ENCODE measurements around the gene PHF13. TPM values are rescaled to one million over a fixed set of nuclear protein-coding genes. Genes with fewer than 3 reads are reported as not detected.
A peak's percentile ranks its signal among the peaks of the same experiment; 100 is the strongest.

Gene PHF13
- total and polyA plus RNA-seq, 9 of the 15 experiments (the other 6 are each of a cell fraction or from before 2014, with no cell fraction given): 1.8 to 36.1 (median 11.7) TPM

GRCh38 chr1:6660415-6661049 lies 47.0 kb downstream of the PHF13 start:
- no peak overlapping the region for H3K9ac ChIP-seq (ENCODE audit: insufficient read depth in 1 of 2, low read depth in 2 of 2, low read length in 2 of 2)
- no peak overlapping the region for H2AFZ ChIP-seq (ENCODE audit: low read depth, low read length)
- TF ChIP-seq ARID3A (IDR thresholded peaks at IDR 0.05; ENCODE audit: borderline replicate concordance, low read depth, low read length) (no peak), ZBTB8A (IDR thresholded peaks at IDR 0.05; ENCODE audit: partially characterized antibody) (no peak), ZNF589 (CRISPR knock-in tag; IDR thresholded peaks at IDR 0.05; ENCODE audit: low read depth) (no peak), ZNF398 (CRISPR knock-in tag; IDR thresholded peaks at IDR 0.05) (no peak), ZFP30 (CRISPR knock-in tag; IDR thresholded peaks at IDR 0.05; ENCODE audit: borderline replicate concordance) (no peak)
- ATAC-seq (no peak), DNase-seq (ENCODE audit: extremely low read depth in 1 of 4, low spot score in 3 of 4) (no peak), FAIRE-seq (peak; percentile 23)
- intact Hi-C loops (cut with micrococcal nuclease) (no loop called here), in situ Hi-C loops (cut with MboI) (no loop called here)
- H3K27ac ChIP-seq (ENCODE audit: extremely low read depth, low read depth, low read length): no peak overlapping the region
- peaks cover 17% of the 10 kb centered on the region for H3K79me2 ChIP-seq (ENCODE audit: control insufficient read depth, insufficient read depth, low read length)
- WGBS (ENCODE audit: insufficient coverage, low coverage, missing lambda C conversion rate): 89% methylated on average over 7 of the region's 7 CpGs
- ChIA-PET CTCF (ENCODE audit: low intra/inter-chr PET ratio) (no interaction called here), POLR2A (interaction anchor here (0.6 kb wide), 1 partner anchor 14 kb away, joined by 3 read pairs; no protein-coding TSS in a partner anchor)
- no peaks in the 10 kb centered on the region for H4K20me1 ChIP-seq (replicated peaks; ENCODE audit: control insufficient read depth, insufficient read depth, low read length)
- no peaks in the 10 kb centered on the region for H3K9me3 ChIP-seq (replicated peaks; ENCODE audit: control insufficient read depth, insufficient read depth, low read depth, low read length)
- H3K4me1 ChIP-seq (replicated peaks in 1 of 2; ENCODE audit: control insufficient read depth in 2 of 2, insufficient read depth in 2 of 2, low read length in 2 of 2): no peaks in the 10 kb centered on the region
- no TSS peak for BruUV-seq (replicated peaks)
- no peaks in the 10 kb centered on the region for H3K9me1 ChIP-seq (ENCODE audit: control insufficient read depth, insufficient read depth, low read length)
- peaks cover 74% of the 10 kb centered on the region for H3K36me3 ChIP-seq (ENCODE audit: control insufficient read depth, insufficient read depth, low read length)
- no peak overlapping the region for H3K4me2 ChIP-seq (ENCODE audit: insufficient read depth, low read length)
- no peaks in the 10 kb centered on the region for H3K27me3 ChIP-seq (ENCODE audit: control insufficient read depth in 2 of 2, insufficient read depth in 2 of 2, low read length in 2 of 2)
- no peak overlapping the region for H3K4me3 ChIP-seq

All from K562 (cell line).